ENCODE results near the gene GRB2. TPM values are rescaled to one million over a fixed set of nuclear protein-coding genes. Genes with fewer than 3 reads are reported as not detected.
A peak's percentile ranks its signal among the peaks of the same experiment; 100 is the strongest.

The GRB2 gene
- total RNA-seq, 1 donor from 2014 or later = 320 TPM

DNA sequence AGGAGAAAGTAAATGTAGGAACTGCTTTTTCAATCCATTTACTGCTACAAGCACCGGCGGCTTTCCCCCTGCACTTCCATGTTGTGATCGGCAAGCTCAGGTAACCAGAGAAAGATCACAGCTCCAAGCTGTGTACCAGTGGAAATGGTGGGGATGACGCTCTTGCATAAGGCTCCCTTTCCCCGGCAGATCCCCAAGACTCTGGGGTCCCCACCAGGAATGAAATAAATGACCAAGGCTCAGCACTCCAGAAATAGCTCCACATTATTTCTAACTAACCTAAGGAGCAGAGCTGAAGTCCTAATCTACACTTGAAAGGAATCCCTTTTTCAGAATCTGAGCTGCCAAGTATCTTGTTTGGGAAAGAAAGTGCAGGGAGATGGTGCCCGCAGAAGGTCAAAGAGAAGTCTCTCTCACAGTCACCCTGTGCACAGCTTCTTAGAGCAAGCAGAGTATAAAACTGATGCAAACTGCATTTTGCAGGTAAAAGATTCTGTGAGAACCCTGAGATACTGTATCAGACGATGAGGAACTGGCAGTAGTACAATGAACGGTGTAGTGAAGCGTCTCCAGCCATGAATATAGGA, 11.1 kb downstream of the GRB2 start:
- DNase-seq (no peak), ATAC-seq (ENCODE audit: low read depth) (peak; percentile 2)
- ChIA-PET POLR2A (interaction anchor here (0.6 to 5.9 kb wide), 18 partner anchors 10 to 385 kb away, joined by 3 to 43 read pairs (median 6); partner anchors contain the start of genes GRB2, MRPL58 and SLC25A19), CTCF (interaction anchor here (0.6 to 3.1 kb wide), 11 partner anchors 9 to 190 kb away, joined by 3 to 25 read pairs (median 5); partner anchors contain the start of genes MIF4GD and SLC25A19)
- no peaks in the 10 kb centered on the region for H3K27me3 Mint-ChIP-seq
- H3K4me1 Mint-ChIP-seq = peaks cover 84% of the 10 kb centered on the region
- peaks cover 69% of the 10 kb centered on the region for H3K36me3 Mint-ChIP-seq (ENCODE audit: low read depth)
- intact Hi-C loops (cut with micrococcal nuclease) = loop anchor here (5.0 kb wide), 1 partner anchor 47 kb away; no protein-coding TSS in a partner anchor
- H3K4me3 Mint-ChIP-seq = peak overlapping the region; percentile 92
- TF ChIP-seq, protein P1, sequence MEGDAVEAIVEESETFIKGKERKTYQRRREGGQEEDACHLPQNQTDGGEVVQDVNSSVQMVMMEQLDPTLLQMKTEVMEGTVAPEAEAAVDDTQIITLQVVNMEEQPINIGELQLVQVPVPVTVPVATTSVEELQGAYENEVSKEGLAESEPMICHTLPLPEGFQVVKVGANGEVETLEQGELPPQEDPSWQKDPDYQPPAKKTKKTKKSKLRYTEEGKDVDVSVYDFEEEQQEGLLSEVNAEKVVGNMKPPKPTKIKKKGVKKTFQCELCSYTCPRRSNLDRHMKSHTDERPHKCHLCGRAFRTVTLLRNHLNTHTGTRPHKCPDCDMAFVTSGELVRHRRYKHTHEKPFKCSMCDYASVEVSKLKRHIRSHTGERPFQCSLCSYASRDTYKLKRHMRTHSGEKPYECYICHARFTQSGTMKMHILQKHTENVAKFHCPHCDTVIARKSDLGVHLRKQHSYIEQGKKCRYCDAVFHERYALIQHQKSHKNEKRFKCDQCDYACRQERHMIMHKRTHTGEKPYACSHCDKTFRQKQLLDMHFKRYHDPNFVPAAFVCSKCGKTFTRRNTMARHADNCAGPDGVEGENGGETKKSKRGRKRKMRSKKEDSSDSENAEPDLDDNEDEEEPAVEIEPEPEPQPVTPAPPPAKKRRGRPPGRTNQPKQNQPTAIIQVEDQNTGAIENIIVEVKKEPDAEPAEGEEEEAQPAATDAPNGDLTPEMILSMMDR (IDR thresholded peaks at IDR 0.05) = no peak
- peak overlapping the region; percentile 88 for H3K27ac Mint-ChIP-seq
- no peaks in the 10 kb centered on the region for H3K9me3 Mint-ChIP-seq

DNA sequence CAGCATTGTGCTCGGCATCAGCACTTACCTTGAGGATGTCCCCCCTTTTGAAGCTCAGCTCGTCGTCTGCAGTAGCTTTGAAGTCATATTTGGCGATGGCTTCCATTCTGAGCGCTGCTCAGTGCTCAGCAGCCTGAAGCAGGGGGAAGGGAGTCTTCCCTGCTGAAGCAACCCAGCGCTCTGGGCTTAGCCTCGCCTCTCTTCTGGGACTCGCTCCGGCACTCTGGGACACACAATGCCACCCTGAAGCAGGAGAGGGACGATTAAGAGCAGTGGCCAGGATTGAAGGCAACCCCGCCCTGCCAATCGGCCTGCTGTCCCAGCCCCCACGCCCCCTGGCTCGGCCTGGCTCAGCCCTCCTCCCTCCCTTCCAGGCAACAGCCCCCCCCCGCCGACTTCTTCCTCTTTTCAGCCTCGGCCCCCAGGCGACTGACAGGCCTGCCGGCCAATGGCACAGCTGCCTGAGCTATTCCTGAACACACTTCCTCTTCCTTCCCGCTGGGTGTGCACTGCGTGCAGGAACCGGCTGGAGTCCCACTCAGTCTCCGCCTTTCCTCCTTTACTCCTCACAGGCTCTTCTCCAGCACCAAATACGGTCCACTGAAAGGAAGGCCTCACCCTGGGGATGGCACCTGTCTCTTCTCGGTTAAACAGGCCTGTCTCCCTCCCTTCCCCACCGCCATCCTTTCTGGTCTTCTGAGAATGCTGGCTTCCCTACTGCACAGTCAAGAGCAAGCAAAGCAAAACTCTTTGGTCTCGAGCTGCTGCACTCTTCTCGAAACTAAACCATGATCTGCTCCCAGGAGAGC, 11.8 kb downstream of the GRB2 start:
- Mint-ChIP-seq H3K27me3 (no peaks in the 10 kb centered on the region), H3K27ac (peak overlapping the region; percentile 88), H3K4me1 (peaks cover 84% of the 10 kb centered on the region), H3K36me3 (ENCODE audit: low read depth) (peaks cover 72% of the 10 kb centered on the region), H3K9me3 (no peaks in the 10 kb centered on the region), H3K4me3 (peak overlapping the region; percentile 92)
- DNase-seq (peak; percentile 84), ATAC-seq (ENCODE audit: low read depth) (peak; percentile 96)
- TF ChIP-seq, protein P1 (IDR thresholded peaks at IDR 0.05) = no peak
- CTCF ChIA-PET = interaction anchor here (0.6 to 3.1 kb wide), 14 partner anchors 8 to 189 kb away, joined by 3 to 25 read pairs (median 4); partner anchors contain the start of genes MIF4GD and SLC25A19
- intact Hi-C loops (cut with micrococcal nuclease) = loop anchor here (1.0 to 5.0 kb wide), 5 partner anchors 10 to 104 kb away; partner anchors contain the start of gene SLC25A19
- POLR2A ChIA-PET = interaction anchor here (0.5 to 5.9 kb wide), 19 partner anchors 11 to 386 kb away, joined by 3 to 43 read pairs (median 6); partner anchors contain the start of genes GRB2, MRPL58, SLC25A19 and TMEM94

DNA sequence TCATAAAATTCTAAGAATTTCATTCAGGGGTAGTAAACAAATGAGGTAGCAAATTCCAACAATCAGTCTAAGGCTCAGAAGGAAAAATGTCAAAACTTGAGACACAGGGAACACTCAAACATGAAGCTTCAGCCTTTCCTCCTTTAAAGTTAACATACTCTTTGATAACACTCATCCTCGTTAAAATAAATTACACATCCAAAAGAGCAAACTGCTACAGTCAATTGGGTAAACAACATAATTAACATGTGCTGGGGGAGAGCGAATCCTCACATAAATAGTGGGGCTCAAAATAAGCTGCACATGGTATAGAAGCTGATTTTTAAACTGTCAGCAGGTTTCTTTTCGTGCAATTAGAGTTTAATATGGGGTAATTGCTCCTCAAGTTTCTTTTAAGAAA, 12.9 kb downstream of the GRB2 start:
- Mint-ChIP-seq H3K9me3 (no peaks in the 10 kb centered on the region), H3K4me3 (peak overlapping the region; percentile 42), H3K27me3 (no peaks in the 10 kb centered on the region), H3K4me1 (peaks cover 88% of the 10 kb centered on the region), H3K27ac (no peak overlapping the region), H3K36me3 (ENCODE audit: low read depth) (peaks cover 80% of the 10 kb centered on the region)
- POLR2A ChIA-PET = interaction anchor here (2.1 to 5.5 kb wide), 4 partner anchors 12 to 103 kb away, joined by 7 to 43 read pairs (median 31); partner anchors contain the start of genes GRB2 and SLC25A19
- intact Hi-C loops (cut with micrococcal nuclease) = loop anchor here (5.0 kb wide), 1 partner anchor 45 kb away; no protein-coding TSS in a partner anchor
- DNase-seq (no peak), ATAC-seq (ENCODE audit: low read depth) (no peak)
- TF ChIP-seq, protein P1 (IDR thresholded peaks at IDR 0.05) = no peak
- CTCF ChIA-PET = interaction anchor here (1.4 to 2.4 kb wide), 3 partner anchors 12 to 68 kb away, joined by 3 to 9 read pairs (median 5); no protein-coding TSS in a partner anchor

DNA sequence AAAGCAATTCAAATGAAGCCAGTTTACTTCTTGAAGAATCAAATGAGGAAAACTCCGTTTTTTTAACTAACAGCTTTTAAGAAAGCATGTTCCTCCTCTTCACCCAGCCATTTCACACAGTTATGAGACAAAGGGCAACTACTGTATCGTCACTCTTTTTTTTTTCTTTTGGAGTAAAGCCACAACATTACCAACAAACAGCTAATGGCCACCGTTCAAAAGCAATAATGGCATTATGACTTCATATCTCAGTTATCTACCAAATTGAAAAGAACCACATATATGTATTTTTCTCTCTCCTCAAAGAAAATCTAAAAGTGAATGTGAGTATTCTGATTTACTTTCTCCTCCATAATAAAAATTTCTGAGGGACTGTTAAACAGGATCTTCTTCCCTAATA, 14.5 kb downstream of the GRB2 start:
- ChIA-PET POLR2A (interaction anchor here (0.6 kb wide), 1 partner anchor 21 kb away, joined by 6 read pairs; no protein-coding TSS in a partner anchor), CTCF (interaction anchor here (0.8 kb wide), 1 partner anchor 70 kb away, joined by 4 read pairs; no protein-coding TSS in a partner anchor)
- Mint-ChIP-seq H3K36me3 (ENCODE audit: low read depth) (peaks cover 85% of the 10 kb centered on the region), H3K4me3 (no peak overlapping the region), H3K27me3 (no peaks in the 10 kb centered on the region), H3K9me3 (no peaks in the 10 kb centered on the region), H3K27ac (no peak overlapping the region), H3K4me1 (peaks cover 83% of the 10 kb centered on the region)
- TF ChIP-seq, protein P1 (IDR thresholded peaks at IDR 0.05) = no peak
- DNase-seq (no peak), ATAC-seq (ENCODE audit: low read depth) (no peak)
- intact Hi-C loops (cut with micrococcal nuclease) = loop anchor here (5.0 kb wide), 1 partner anchor 44 kb away; no protein-coding TSS in a partner anchor

Data from activated B cell treated with CpG ODN at 0.5 μM for 24 hours (primary cell).